Skin of body (tissue), 2 donors: ENCODE results near the gene WWOX. TPM values are rescaled to one million over a fixed set of nuclear protein-coding genes. Genes with fewer than 3 reads are reported as not detected.

Experiments used
- DNase-seq: peaks from one replicate; lab custom pipeline; 2025; lab: John Stamatoyannopoulos, UW
- total RNA-seq: library from RNA; depleted of rRNA; stranded (reverse); fragments of >200 nt; gene quantifications from one replicate; pipeline ENCODE4 v1.2.3, GENCODE V29; 2014

Gene WWOX
- total RNA-seq, 1 donor from 2014 or later, result 30.5 TPM

DNA sequence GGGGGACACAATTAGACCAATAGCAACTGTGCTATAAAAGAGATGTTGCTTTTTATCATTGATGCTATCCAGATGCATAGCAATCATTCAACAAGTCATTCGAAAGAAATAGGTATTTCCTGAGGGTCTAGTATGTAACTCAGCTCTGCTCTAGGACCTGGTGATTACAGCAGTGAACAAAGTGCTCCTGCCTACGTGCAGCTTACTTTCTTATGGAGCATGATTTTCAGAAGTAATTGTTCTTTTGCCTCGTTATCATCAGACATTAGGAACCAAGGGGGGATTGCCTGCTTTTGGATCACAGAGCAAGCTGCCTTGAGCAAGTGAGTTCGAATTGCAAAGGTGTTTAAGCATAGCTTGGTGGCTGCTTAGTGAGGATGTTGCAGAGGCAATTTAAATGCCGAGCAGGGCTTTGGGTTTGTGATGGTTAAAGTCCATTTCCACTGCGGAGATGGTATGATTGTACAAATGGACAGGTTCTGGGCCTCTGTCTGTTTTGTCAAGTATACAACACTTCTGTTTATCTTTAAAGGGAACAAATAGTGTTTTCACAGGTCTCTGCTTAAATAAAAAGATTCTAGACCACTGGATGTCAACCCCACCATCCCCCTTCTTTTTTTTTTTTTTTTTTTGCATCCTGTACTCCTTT lies 41.5 kb downstream of the WWOX start:
- no peak for DNase-seq

DNA sequence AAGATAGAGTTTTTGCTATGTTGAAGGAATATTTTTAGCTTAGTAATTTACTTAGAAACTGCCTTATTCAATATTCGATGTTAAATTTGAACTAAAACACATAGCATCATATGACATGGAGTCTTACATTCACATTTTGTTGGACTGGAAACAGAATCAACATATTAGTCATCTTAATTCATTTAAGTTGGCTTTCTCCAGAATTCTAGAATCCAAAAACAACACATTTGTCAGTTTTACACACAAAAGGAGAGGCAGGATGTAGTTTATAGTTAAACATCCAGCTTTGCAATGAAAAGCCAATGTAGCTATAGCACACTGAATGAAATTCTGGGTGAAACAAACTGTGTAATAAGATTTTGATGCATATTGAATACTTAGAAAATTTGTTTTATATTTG lies 43.3 kb downstream of the WWOX start:
- DNase-seq, result no peak

DNA sequence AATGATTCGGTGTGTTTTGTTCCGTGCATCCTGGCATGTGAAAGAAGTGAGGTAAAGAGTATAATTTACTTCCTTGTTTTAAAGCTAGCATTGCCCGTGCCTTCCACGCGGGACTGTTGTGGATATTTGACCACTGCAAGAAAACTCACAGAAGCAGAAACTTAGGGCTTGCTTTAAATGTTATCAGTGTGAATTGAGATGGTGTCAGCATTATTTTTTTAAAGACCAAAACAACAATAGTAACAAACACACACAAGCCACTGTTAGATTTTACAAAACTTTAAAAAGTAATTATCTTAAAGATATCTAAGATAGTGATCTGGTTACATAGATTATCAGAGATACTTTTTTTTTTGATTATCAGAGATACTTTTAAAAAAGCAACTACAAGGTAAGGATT lies 47.4 kb downstream of the WWOX start:
- DNase-seq, result no peak

DNA sequence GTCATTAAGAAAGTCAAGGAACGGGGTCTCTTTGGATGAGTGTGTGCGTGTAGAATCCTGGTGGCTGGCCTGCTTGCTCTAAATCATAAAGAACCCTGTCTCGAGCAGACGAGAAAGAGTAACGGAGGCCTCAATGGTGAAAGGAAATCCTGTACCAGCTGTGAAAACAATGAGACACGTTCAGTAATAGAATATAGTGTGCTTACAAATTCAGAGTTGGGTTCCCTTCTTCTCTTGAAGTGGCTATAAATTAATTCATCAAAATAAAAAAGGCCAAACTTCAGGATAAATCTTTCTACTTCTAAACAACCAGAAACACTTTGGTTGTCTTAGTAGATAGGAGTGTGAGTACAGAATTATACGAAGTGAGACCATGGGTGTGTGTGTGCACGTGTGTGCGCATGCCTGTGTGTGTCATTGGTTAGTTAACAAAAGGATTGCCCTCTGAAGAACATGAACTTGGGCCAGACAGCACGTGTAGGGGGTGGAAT lies 48.5 kb downstream of the WWOX start:
- DNase-seq, result no peak

DNA sequence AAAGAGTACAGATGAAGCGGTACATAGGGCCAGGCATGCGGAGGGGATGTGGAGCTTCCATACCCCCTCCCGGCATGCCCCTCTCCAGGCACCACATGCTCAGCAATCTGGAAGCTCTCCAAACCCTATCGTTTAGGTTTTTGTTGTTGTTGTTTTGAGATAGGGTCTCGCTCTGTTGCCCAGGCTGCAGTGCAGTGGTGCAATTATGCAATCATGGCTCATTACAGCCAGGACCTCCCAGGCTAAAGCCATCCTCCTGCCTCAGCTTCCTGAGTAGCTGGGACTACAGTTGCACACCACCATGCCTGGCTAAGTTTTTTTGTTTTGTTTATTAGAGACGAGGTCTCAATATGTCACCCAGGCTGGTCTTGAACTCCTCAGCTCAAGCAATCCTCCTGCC lies 50.8 kb downstream of the WWOX start:
- DNase-seq, result no peak

DNA sequence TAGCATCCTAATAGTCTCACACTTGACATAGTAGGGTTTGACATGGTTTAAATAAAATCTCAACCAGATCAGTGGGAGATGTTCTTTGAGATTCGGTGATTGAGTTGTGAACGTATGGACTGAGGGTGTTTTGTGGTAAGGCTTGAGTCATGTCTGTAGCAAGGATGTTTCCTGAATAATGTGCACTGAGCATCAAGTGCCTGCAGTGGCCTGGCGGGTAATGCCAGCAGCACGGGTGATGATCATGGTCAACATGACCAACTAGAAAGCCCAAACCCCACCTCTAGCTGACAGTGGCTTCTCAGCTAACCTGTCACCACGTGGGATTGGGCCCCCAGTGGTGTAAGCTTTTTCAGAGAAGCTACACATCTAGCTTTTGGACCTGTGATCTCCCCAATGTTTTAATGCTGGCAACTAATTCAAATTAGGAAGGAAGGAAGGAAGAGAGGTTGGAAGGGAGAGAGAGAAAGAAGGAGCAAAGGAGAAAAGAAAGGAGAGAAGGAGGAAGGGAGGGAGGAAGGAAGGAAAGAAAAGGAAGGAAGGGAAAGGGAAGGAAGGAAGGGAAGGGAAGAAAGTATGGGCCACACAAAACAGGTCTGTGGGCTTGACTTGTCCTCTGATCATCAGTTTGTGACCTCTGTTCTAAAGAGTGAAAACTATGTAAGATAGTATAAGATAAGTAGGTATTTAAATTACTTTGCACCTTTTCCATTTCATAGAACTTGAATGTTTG lies 55.4 kb downstream of the WWOX start:
- DNase-seq, result no peak

DNA sequence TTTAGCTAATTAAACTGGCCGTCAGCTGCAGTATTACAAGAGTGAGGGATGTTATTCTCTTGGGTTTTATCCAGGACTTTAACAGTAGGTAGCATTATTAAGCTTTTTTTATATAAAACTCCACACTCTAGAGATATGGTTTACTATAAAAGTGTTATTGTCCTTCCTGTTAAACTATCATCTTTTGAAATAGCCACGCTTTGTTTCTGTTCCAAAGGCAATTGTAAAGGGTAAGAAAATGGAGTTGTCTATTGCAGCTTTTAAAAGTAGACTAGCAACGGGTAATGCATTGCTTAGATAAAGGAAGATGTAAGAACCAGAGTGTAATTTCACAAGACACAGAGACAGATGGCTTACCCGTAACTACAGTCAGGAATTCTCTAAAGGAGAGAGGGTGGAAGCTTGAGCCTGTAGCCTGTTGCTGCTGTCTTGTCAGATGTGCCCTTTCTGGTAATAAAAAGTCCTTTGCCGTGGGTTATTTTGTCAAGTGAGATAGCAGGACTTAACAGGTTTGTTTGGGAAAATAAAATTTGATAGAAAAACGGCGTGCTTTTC lies 56.4 kb downstream of the WWOX start:
- DNase-seq, result no peak

DNA sequence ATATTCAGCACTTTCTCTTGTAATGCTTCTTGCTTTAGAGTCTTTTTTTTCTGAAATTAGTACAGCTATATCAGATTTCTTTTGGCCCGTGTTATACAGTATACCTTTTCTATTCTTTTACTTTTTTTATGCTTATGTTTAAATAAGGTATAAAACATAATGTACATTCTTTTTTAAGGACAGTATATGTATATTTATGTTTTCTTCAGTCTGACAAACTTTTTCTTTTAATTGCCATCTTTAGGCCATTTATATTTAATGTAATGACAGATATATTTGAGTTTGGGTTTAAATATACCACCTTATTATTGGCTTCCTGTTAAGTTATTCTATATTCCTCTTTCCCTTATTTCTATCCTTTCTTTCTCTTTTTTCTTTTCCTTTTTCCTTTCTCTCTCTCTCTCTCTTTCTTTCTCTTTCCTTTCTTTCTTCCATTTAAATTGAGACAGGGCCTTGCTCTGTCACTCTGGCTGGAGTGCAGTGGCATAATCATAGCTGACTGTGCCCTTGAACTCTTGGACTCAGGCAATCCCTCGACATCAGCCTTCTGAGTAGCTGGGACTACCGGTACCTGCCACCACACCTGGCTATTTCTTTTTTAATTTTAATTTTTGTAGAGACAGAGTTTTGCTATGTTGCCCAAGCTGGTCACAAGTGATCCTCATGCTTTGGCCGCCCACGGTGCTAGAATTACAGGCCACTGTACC lies 61.7 kb downstream of the WWOX start:
- DNase-seq, result no peak

DNA sequence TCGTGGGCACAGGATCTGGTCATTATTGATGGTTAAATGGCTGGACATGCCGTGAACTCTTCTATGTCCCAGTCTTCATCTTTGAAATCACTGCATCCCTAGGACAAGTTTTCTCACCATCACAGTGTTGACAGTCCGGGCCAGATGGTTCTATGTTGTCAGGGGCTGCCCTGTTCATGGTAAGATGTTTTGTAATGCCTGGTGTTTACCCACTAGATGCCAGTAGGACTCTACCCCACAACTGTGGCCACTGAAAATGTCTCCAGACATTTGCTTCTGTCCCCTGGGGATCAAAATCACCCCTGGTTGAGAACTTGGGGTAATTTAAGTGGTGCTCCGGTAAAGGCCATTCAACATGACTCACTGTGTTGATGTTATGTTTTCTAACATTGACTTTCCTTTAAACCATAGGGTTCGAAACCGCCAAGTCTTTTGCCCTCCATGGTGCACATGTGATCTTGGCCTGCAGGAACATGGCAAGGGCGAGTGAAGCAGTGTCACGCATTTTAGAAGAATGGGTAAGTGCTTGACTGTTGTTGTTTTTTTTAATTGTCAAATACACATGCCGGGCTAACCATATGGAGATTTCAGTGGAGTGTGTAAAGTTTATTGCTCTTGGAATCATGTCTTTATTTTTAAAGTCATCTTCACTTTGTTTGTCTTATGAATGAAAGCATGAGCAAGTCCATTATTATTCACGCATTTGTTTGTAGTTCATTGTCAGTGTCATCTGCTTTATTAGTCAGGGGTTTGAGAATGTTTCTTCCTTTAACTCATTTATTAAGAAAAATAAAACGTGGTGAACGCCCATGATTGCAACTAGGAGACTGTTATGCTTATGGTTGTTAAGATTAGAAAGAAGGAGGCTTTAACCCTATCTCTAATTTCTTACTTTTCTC lies 64.6 kb downstream of the WWOX start:
- no peak for DNase-seq

DNA sequence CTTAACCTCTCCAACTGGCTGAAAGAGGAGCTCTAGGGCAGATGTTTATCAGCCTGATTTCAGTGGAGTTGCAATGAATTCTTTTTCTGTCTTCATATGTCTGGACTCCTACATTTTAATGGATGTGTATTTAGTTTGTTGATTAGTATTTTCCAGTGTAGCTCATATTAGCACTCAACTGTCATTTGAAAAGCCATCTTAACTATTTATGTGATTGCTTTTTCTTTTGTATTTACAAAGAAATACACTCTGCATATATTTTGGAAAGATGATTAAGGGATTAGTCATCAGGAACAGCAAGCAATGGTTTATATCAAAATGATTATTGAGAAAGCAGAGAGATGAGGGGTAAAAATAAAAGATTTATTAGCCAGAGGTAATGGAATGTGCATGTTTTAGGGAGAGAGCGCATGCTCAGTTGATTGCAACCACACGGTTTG lies 71.1 kb downstream of the WWOX start:
- DNase-seq, result no peak

DNA sequence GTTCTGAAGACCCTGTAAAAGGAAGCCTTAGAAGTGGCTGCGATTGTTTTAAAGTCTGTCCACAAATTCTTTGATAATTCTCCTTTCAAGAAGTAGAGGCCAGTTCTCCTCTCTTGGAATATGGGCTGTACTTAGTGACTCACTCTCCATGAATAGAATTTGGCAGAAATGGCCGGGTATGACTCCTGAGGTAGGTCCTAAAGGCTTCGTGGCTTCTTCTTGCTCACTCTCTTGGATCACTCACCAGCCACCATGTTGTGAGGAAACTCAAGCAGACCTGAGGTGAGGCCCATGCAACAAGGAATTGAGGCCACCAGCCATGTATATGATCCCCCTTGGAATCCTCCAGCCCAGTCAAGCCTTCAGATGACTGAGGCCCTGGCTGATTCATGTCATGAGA lies 75.8 kb downstream of the WWOX start:
- DNase-seq, result no peak

DNA sequence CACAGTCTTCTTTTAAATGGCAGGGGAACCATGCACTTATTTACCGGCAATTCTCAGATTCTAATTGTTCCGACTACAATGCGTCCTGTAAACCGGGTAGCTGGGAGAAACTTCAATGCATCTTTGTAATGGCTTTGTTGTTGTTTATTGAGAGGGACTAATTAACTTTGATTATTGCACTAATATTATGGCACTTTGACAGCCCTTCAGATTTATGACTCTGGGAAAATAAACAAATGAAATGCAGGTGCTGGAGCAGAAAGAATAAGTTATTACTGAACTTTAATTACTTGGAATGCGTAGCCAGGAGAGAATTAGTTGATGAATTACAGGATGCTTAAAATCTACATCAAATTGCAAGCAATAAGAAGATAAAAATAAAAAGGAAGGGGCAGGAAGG lies 77.0 kb downstream of the WWOX start:
- DNase-seq, result no peak

DNA sequence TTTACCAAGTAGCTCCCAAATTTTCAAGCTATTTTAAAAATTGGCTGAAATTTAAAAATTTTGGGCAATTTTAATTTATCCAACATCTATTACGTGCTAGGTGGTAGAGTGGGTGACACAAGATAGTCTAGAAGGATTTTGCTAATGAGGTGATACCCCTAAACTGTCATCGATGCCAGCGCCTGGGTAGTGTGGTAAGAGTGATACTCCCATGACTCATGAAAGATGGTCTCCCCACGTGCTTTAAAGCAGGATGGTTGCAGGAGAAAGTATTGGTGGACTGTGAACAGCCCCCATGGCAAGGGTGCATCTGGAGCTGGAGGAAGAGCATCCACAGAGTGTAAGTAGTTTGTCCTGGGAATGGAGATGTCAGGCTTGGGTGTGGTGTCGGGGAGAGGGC lies 77.8 kb downstream of the WWOX start:
- no peak for DNase-seq

DNA sequence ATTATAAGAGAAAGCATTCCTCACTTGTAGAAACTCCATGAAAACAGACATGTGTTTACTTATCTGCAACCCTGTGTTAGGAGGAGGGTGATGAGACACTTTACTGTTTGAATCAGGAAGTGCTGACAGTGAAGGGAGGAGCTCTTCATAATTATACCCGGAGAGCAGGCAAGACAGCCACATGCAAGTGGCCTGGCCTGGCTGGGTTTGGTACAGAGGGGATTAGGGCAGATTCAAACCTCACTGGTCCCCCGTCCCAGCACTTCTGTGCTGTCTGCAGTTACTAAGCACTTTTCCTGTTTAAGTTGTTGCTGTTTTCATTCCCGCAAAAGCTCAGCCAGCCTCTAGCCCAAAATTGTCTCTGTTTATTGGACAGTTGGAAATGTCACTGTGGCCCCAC lies 78.5 kb downstream of the WWOX start:
- no peak for DNase-seq

DNA sequence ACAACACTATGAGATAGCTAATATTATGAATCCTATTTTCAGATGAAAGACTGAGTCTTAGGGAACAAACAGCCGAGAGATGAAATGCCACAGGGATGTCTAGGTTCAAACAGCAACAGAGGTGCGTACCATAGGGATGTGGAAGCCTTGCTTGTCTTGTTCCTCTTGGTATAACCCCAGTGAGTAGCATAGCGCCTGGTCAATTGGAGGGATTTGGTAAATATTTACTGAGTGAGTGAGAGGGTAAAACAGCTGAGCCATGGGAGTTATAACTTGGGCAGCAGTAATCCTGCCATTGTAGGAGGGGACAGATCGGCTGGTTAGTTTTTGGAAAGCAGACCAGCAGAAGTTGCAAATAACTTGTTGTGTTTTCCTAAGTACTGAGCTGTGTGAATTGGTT lies 80.2 kb downstream of the WWOX start:
- DNase-seq, result no peak

DNA sequence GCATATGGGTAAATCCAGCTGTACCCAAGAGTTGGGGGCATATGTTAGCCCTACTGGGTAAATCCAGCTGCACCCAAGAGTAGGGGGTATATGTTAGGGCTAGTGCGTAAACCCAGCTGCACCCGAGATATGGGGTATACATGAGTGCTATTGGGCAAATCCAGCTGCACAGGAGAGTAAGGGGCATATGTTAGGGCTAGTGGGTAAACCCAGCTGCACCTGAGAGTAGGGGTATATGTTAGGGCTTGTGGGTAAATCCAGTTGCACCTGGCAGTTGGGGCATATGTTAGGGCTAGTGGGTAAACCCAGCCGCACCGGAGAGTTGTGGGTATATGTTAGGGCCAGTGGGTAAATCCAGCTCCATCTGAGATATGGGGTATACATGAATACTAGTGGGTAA lies 80.9 kb downstream of the WWOX start:
- no peak for DNase-seq

DNA sequence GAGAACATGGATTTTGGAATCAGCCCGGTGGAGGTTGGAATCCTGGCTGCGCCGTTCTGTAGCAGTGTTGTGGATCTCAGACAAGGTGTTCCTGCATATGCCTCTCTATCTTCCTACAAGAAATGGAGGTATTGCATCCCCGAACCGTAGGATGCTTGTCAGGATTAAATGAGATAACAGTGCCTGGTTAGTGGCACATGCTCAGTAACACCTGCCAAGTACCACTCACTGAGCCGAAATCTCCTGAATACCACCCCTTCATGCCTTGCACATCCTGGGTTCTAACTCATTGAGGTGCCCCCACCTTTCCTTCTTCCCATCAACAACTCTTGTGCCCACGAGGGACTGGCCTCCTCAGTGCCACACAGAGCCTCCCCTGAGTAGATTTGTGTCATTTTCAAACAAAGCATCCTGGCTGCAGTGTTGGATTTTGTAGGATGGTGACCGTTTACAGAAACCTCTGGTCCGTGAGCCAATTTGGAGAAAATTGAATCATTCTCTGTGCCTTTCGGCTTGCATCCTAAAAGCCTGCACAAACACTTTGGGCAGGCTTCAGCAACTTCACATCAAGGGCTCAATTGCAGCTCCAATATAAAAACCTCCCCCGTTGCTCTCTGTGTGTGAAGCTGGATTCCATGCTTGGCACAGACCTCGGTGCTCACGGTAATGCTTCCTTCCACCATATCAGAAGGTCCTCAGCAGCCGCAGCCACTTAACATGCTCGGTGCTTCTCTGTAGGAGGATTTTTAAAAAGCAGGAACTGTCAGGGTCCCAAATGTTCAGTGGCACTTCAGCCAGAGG lies 84.2 kb downstream of the WWOX start:
- DNase-seq, result no peak

DNA sequence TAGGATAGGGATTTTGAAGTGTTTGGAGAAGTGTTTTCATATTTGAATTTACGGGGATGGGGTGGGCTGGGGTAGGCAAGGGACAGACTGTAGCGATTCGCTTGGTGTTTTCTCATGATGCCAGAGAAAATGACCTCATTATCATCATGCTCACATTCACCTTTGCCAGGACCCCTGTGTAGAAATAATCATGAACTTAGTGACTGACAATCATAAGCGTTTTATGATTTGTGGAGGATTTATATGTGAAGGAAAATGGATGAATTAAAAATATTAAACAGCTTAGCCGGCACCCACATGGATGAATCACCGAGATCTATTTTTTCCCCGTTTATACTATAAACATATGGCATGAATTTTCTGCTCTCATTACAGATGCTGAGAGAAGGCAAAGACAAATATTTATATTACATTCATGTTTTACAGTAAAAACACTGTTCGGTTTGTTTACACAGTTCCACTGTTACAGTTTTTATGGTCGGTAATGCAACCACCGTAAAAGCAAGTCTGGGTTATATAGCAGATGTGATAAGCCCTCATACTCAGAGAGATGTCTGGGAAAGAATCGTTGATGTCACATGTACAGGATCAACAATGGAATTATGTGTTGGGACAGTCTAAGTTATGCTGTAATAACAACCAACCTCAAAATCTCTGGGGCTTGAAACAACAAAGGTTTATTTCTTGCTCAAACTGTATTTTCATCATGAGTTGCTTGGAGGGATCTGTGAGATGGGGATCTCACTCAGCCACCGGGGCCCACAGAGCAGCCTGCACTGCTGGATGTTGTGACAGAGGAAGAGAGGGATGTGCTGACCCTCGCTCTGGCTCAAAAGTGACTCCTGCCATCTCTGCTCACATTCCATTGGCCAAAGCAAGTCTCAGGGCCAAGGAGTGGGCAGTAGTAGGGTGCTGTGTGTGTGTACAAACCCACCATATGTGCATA lies 85.1 kb downstream of the WWOX start:
- DNase-seq, result peak; percentile 55

DNA sequence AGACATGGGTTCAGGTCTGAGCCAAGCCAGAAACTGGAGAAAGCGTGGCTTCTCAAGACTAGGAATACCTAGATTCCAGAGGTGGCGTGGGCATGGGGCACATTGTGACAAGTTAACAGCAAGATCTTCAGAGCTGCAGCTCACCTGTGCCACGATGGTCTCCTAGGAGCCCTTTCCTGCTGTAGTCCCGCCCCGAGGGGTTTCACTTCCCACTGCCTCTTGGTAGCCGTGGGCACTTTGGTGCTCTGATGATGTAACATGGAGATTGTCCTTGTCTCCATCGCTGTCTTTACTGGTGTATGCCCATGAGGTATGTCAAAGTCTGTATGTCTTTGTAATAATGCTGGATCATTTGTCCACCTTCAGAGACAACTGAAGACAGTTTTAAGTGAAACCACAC lies 89.7 kb downstream of the WWOX start:
- DNase-seq, result no peak
